Prostate gland (tissue), 2 donors: ENCODE data around the gene POLR2M.

ENCODE experiments used
- POLR2A ChIP-seq: fragments of 450-650 bp; IDR thresholded peaks from one replicate; pipeline ENCODE4 v1.6.1; 2016; ENCODE audit warnings: antibody characterized with exemption, mild to moderate bottlenecking
- POLR2AphosphoS5 ChIP-seq: sonication (generic); formaldehyde crosslinking; IDR thresholded peaks from one replicate; pipeline ENCODE4 v1.6.1; 2017; ENCODE audit warnings: antibody characterized with exemption
- TF ChIP-seq, protein P1 (sequence below), 4 experiments: fragments of 200-600 bp in 2 of 4; fragments of 450-650 bp in 2 of 4; sonication (generic) in 2 of 4; IDR thresholded peaks; 1 replicate in 3 of 4; 2 replicates in 1 of 4; pipeline ENCODE4 v1.5.1; 2016 to 2019; ENCODE audit warnings: antibody characterized with exemption in 4 of 4, mild to moderate bottlenecking in 2 of 4, moderate library complexity in 2 of 4

DNA sequence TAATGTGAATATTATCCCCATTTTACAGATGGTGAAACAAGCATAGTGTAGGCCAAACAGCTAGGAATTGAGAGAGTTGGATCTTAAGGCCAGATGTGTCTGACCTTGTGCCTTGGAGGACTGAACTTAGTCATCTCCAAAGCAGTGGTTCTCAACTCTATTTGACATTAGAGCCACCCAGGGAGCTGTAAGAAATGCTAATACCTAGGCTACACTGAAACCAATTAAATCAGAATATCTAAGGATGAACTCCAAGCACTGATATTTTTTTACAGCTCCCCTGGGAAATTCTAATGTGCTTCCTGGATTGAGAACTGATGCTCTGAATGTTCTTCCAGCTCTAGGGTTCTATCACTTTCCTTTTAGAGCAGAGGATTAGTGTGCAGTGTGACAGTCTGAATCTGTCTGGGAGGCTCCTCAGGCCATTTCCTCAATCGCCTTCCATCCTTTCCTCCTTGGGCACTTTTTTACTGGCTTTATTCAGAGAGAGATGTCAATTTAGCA lies 32.3 kb downstream of the POLR2M start:
- TF ChIP-seq, protein P1, sequence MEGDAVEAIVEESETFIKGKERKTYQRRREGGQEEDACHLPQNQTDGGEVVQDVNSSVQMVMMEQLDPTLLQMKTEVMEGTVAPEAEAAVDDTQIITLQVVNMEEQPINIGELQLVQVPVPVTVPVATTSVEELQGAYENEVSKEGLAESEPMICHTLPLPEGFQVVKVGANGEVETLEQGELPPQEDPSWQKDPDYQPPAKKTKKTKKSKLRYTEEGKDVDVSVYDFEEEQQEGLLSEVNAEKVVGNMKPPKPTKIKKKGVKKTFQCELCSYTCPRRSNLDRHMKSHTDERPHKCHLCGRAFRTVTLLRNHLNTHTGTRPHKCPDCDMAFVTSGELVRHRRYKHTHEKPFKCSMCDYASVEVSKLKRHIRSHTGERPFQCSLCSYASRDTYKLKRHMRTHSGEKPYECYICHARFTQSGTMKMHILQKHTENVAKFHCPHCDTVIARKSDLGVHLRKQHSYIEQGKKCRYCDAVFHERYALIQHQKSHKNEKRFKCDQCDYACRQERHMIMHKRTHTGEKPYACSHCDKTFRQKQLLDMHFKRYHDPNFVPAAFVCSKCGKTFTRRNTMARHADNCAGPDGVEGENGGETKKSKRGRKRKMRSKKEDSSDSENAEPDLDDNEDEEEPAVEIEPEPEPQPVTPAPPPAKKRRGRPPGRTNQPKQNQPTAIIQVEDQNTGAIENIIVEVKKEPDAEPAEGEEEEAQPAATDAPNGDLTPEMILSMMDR (IDR thresholded peaks at IDR 0.05): no peak
- TF ChIP-seq POLR2A (no peak), POLR2AphosphoS5 (no peak)
